ENCODE results near the gene MAP3K14. TPM values are rescaled to one million over a fixed set of nuclear protein-coding genes. Genes with fewer than 3 reads are reported as not detected.

Gene MAP3K14
- total and polyA plus RNA-seq, 2 experiments from 2014 or later, result 2.3 to 3.0 TPM

- WGBS (ENCODE audit: low lambda C conversion rate, missing lambda C conversion rate), result 68% methylated on average over 16 of the region's 16 CpGs
- no peak overlapping the region for H3K4me2 ChIP-seq
Measured at GRCh38 chr17:45257115-45257514, 59.7 kb downstream of the MAP3K14 start.

GRCh38 chr17:45256114-45256966, 60.5 kb downstream of the MAP3K14 start:
- H3K36me3 ChIP-seq (replicated peaks; ENCODE audit: insufficient read depth, low read depth), result no peaks in the 10 kb centered on the region
- no peaks in the 10 kb centered on the region for H3K9me3 ChIP-seq (ENCODE audit: low read depth)
- no peaks in the 10 kb centered on the region for H3K4me1 ChIP-seq (ENCODE audit: insufficient read depth)
- H3K79me2 ChIP-seq, result no peaks in the 10 kb centered on the region
- 80% methylated on average over 12 of the region's 14 CpGs for WGBS (ENCODE audit: low lambda C conversion rate, missing lambda C conversion rate)
- no peak overlapping the region for H2AFZ ChIP-seq
- H4K20me1 ChIP-seq (ENCODE audit: insufficient read depth, poor library complexity, severe bottlenecking), result no peaks in the 10 kb centered on the region
- H3K27me3 ChIP-seq, result no peaks in the 10 kb centered on the region
- H3K4me3 ChIP-seq, result no peak overlapping the region
- no peak overlapping the region for H3K4me2 ChIP-seq
- H3K9me2 ChIP-seq (replicated peaks; ENCODE audit: insufficient read depth), result no peaks in the 10 kb centered on the region
- TF ChIP-seq EZH2 (IDR thresholded peaks at IDR 0.05; ENCODE audit: borderline replicate concordance), result no peak
- no peak for TF ChIP-seq CTCF (IDR thresholded peaks at IDR 0.05; ENCODE audit: poor library complexity)
- no peak for TF ChIP-seq EZH2phosphoT487 (IDR thresholded peaks at IDR 0.05; ENCODE audit: low read depth, severe bottlenecking, unreplicated experiment)
- H3K27ac ChIP-seq, result no peak overlapping the region
- DNase-seq (ENCODE audit: low spot score), result no peak

More at GRCh38 chr17:45257115-45257514, 59.7 kb downstream of the MAP3K14 start:
- no peaks in the 10 kb centered on the region for H3K9me2 ChIP-seq (replicated peaks; ENCODE audit: insufficient read depth)
- H4K20me1 ChIP-seq (ENCODE audit: insufficient read depth, poor library complexity, severe bottlenecking), result no peaks in the 10 kb centered on the region
- H3K9me3 ChIP-seq (ENCODE audit: low read depth), result no peaks in the 10 kb centered on the region
- no peaks in the 10 kb centered on the region for H3K79me2 ChIP-seq
- H3K27ac ChIP-seq, result no peak overlapping the region
- H3K4me3 ChIP-seq, result no peak overlapping the region
- TF ChIP-seq EZH2 (IDR thresholded peaks at IDR 0.05; ENCODE audit: borderline replicate concordance) (no peak), EZH2phosphoT487 (IDR thresholded peaks at IDR 0.05; ENCODE audit: low read depth, severe bottlenecking, unreplicated experiment) (no peak), CTCF (IDR thresholded peaks at IDR 0.05; ENCODE audit: poor library complexity) (no peak)
- no peaks in the 10 kb centered on the region for H3K36me3 ChIP-seq (replicated peaks; ENCODE audit: insufficient read depth, low read depth)
- no peaks in the 10 kb centered on the region for H3K27me3 ChIP-seq
- no peak for DNase-seq (ENCODE audit: low spot score)
- no peaks in the 10 kb centered on the region for H3K4me1 ChIP-seq (ENCODE audit: insufficient read depth)
- H2AFZ ChIP-seq, result no peak overlapping the region

- Histone ChIP-seq H3K9me2 (replicated peaks; ENCODE audit: insufficient read depth) (no peaks in the 10 kb centered on the region), H4K20me1 (ENCODE audit: insufficient read depth, poor library complexity, severe bottlenecking) (no peaks in the 10 kb centered on the region), H3K36me3 (replicated peaks; ENCODE audit: insufficient read depth, low read depth) (no peaks in the 10 kb centered on the region), H3K79me2 (no peaks in the 10 kb centered on the region), H3K27ac (no peak overlapping the region), H3K9me3 (ENCODE audit: low read depth) (no peaks in the 10 kb centered on the region), H3K4me2 (no peak overlapping the region), H3K4me3 (no peak overlapping the region), H3K4me1 (ENCODE audit: insufficient read depth) (no peaks in the 10 kb centered on the region), H2AFZ (no peak overlapping the region), H3K27me3 (no peaks in the 10 kb centered on the region)
- no peak for TF ChIP-seq CTCF (IDR thresholded peaks at IDR 0.05; ENCODE audit: poor library complexity)
- no peak for TF ChIP-seq EZH2phosphoT487 (IDR thresholded peaks at IDR 0.05; ENCODE audit: low read depth, severe bottlenecking, unreplicated experiment)
- no peak for TF ChIP-seq EZH2 (IDR thresholded peaks at IDR 0.05; ENCODE audit: borderline replicate concordance)
- no peak for DNase-seq (ENCODE audit: low spot score)
- WGBS (ENCODE audit: low lambda C conversion rate, missing lambda C conversion rate), result 96% methylated on average over 8 of the region's 8 CpGs
Measured at GRCh38 chr17:45255358-45255757, 61.5 kb downstream of the MAP3K14 start.
